ENCODE data around the gene SLC35E1.
"Not testable (repeated sequence)": the region's sequence is repeated elsewhere in the genome, so short reads cannot be mapped to it uniquely, and the experiment has no call there.

SLC35E1 gene

GRCh38 chr19:16581145-16581970 is 9.1 kb upstream of the SLC35E1 start:
- DNase-seq = no peak

DNA sequence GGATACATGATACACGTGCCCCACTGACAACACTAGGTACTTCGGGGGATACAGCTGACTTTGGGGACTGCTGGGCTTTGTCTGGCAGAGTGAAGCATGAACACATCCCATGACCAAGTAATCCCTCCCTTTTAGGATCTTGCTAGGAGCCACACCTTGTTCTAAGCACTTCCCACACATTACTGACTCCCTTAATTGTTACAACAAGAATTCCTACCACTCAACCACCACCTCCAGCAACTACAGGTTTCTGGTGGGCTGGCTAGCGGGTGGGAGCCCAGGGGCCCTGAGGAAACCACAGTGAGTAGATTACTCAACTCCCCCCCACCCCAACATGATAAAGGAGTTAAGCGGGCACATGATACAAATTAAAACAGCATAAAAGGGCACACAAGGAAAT is 7.2 kb upstream of the SLC35E1 start:
- no peak for DNase-seq

DNA sequence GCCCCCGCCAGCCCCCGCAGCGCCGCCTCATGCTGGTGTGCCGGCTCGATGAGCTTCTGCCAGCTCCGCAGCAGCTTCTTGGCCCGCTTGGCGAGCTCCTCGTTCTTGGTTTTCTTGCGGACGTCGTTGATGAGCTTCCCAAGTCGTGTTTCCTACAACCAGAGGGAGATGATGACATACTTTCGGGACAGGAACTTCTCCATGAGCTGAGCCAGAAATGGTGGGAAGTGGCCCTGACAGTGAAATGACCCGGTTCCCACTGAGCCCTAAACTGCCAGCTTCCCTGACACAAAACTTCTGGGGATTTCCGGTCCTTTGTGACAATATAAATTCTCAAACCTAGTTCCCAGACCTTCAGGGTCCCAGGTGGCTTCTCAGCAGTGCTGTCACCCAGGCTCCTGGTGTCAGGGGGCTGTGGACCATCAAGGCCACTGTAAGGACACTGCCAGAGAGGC is 5.3 kb upstream of the SLC35E1 start:
- DNase-seq = no peak

DNA sequence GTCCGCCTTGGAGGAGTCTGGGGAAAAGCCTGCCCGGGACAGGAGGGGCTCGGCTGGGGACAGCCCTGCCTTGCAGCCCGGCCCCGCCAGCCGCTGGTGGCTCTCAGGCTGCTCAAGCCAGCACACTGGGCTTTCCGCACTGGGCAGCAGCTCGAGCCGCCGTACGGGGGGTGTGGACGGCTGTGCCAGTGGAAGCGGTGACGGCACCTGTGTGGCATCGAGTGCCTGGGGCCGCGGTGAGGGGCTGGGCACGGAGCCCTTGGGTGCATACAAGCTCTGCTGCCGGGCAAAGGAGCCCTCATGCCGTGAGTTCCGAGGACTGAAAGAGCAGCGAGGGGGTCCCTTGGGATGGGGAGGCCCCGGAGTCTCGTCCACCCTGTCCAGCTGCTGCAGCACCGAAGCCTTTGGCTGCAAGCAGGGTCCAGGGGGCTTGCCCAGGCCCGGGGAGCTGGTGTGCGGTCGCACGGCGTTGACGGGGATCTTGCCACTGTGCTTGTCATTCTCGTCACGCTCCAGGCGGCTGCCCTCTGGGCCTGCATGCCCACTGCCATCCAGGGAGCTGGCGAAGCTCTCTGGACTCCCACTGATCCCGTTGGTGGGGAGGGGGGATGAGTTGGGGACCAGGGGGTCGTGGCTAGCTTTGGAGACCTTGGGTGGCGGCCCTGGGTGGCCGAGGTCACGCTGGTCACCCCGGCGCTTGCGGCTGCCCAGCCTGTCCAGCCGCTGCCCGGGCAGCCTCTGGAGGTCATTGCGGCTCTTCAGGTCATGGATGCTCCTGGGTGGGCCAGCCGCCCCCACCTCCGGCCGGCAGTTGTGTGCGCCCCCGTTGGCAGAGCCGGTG is 4.7 kb upstream of the SLC35E1 start:
- DNase-seq = no peak

- no peak for DNase-seq
Observed at GRCh38 chr19:16575861-16576689, 3.9 kb upstream of the SLC35E1 start.

GRCh38 chr19:16575282-16575681 is 3.1 kb upstream of the SLC35E1 start:
- no peak for DNase-seq

- no peak for DNase-seq
Observed at GRCh38 chr19:16573925-16574324, 1.7 kb upstream of the SLC35E1 start.

DNA sequence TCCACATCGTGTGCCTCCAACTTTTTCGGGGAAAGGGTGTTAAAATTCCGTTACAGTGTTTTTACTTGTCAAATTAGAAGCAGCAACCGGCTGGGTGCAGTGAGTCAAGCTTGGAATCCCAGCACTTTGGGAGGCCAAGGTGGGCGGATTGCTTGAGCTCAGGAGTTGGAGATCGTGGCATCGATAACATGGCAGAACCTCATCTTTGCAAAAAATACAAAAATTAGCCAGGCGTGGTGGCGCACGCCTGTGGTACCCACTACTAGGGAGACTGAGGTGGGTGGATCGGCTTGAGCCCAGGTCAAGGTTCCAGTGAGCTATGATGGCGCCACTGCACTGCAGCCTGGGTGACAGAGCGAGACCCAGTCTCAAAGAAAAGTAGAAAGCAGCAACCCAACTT is 1.1 kb upstream of the SLC35E1 start:
- DNase-seq = no peak

GRCh38 chr19:16571822-16572331 is 338 bp downstream of the SLC35E1 start:
- no peak for DNase-seq

DNA sequence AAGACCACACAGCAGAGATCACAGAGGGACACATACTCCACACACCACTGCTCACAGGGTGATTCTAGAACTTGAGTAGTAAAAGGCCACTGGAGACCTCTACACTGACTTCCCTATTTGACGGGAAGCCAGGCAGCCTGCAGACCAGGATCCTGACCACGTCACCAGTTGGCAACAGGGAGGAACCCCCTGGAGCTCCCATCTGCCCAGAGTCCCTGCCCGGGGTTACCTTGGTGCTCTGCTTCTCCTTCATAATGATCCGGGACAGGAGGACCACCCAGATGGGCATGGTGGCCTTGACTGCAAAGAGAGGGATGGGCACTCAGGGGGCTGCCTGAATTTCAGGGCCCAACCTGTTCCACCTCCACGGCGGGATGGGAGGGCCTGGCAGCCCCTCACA is 932 bp downstream of the SLC35E1 start:
- no peak for DNase-seq

GRCh38 chr19:16569609-16570320 is 2.5 kb downstream of the SLC35E1 start:
- DNase-seq = no peak

DNA sequence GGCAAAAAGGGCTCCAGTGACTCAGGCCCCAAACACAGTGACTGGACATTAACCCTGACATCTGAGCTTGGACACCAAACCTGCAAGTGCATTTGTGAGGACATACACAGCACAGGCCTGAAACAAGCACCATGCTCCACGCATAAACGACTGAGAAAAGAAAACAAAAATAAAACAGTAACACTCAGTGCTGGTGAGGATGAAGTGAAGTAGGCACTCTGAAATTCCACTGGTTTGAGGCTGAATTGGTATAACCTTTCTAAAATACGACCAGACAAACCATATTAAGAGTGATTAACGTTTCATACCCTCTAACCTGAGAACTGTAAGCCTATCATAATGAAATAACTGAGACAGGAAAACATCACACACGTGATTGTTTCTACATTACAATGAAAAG is 5.5 kb downstream of the SLC35E1 start:
- DNase-seq = no peak

- DNase-seq = no peak
Observed at GRCh38 chr19:16566161-16566560, 6.1 kb downstream of the SLC35E1 start.

DNA sequence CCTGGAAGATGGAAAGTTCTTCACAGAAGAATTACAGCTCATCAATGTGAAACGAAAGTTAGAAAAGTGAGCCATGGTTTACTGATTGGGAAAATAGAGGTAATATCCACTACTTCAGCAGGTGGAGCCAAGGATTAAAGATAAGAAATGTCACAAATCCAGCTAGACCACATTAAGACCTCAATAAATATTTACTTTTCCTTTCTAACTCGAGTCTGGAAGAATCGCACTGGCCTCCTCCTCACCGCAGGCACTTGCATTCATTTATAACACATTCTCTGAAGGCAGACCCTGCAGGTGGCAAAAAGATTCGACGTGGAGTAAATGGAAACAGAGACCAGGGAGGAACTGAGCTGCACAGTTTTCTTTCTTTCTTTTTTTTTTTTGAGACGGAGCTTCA is 7.4 kb downstream of the SLC35E1 start:
- no peak for DNase-seq

- DNase-seq = no peak
Observed at GRCh38 chr19:16562608-16563025, 9.6 kb downstream of the SLC35E1 start.

- DNase-seq = no peak
Observed at GRCh38 chr19:16561382-16561781, 10.8 kb downstream of the SLC35E1 start.

DNA sequence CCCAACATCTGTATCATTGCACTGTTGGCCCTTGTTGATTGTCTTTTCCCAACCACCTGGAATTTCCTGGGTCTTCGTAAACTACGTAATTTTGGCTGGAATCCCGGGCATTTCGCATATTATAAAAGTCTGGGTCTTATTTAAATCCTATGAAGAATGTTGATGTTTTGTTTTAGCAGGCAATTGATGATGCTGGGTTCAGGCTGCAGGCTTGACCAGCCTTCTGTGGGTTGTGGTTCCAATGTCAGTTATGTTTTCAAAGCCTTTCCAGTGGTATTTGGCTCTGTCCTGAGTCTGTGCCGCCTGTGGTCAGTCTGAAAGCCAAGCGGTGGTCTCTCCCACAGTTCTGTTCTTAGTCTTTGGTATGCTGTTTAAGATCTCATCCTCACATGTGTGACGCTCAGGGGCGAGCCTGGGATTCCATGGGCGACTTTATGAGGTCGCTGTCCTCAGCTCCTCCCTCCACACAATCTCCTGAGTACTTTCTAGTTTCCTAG is 12.4 kb downstream of the SLC35E1 start:
- no peak for DNase-seq

GRCh38 chr19:16554776-16555175 is 17.4 kb downstream of the SLC35E1 start:
- DNase-seq = no peak

DNA sequence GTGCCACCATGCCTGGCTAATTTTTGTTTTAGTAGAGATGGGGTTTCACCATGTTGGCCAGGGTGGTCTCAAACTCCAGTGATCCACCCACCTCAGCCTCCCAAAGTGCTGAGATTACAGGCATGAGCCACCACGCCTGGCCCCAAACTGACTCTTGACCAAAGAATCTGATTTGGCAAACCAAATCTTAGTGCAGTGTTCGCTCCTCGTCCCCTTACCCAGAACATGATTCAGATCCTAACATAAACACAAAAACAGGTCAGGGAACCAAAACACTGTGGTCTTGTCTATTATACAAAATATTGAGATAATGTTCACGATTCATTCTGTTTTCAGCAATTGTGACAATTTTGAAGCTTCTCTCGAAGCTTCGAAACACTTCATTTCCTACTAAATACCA is 20.3 kb downstream of the SLC35E1 start:
- DNase-seq = not testable (repeated sequence)

DNA sequence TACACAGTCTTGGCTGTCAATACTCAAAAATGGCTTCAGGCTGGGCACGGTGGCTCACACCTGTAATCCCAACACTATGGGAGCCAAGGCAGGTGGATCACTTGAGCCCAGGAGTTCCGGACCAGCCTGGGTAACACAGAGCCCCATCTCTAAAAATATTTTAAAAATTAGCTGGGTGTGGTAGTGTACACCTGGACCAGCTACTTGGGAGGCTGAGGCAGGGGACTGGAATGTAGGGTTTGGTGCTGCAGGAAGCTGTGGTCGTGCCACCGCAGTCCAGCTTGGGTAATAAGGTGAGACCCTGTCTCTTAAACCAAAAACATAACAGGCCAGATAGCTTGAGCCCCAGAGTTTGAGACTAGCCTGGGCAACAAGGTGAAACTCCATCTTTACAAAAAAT is 23.3 kb downstream of the SLC35E1 start:
- DNase-seq = no peak

GRCh38 chr19:16544473-16545231 is 27.6 kb downstream of the SLC35E1 start:
- DNase-seq = no peak

Data from NCI-H2107 (cell line).